WTC11 (cell line): ENCODE results near the gene NUDT3. TPM values are rescaled to one million over a fixed set of nuclear protein-coding genes. Genes with fewer than 3 reads are reported as not detected.

Source experiments
- ATAC-seq: fragments of 200-7000 bp; cut with Tn5 transposase; 2 replicates; pipeline ENCODE4 v1.10.0; 2021; ENCODE audit warnings: mild to moderate bottlenecking, moderate library complexity
- CTCF ChIA-PET: fragments of 300-600 bp; sonication (Branson Sonifier 250); formaldehyde crosslinking; loops from one replicate; lab custom pipeline; 2021; ENCODE audit warnings: antibody characterized with exemption; lab: Charles Lee
- POLR2A ChIA-PET: fragments of 350-600 bp; sonication (Branson Sonifier 250); formaldehyde crosslinking; loops from one replicate; lab custom pipeline; 2021; ENCODE audit warnings: antibody characterized with exemption; lab: Charles Lee
- DNase-seq: peaks from one replicate; pipeline ENCODE4 v3.0.0; 2021; ENCODE audit warnings: low spot score
- H3K27ac Mint-ChIP-seq: 2 replicates; pipeline ENCODE4 v1.8.0; 2021; ENCODE audit warnings: mixed read lengths
- H3K27me3 Mint-ChIP-seq: 2 replicates; pipeline ENCODE4 v1.8.0; 2021; ENCODE audit warnings: low read depth, mild to moderate bottlenecking, moderate library complexity, mixed read lengths
- H3K36me3 Mint-ChIP-seq: 2 replicates; pipeline ENCODE4 v1.8.0; 2021; ENCODE audit warnings: mixed read lengths
- H3K4me1 Mint-ChIP-seq: 2 replicates; pipeline ENCODE4 v1.8.0; 2022; ENCODE audit warnings: mixed read lengths
- H3K4me3 Mint-ChIP-seq: 2 replicates; pipeline ENCODE4 v1.8.0; 2021; ENCODE audit warnings: mild to moderate bottlenecking, moderate library complexity, mixed read lengths
- H3K9me3 Mint-ChIP-seq: 2 replicates; pipeline ENCODE4 v1.8.0; 2021; ENCODE audit warnings: mixed read lengths
- ATF2 ChIP-seq: sonication (generic); formaldehyde crosslinking; IDR thresholded peaks from 2 replicates; pipeline ENCODE4 v1.8.1; 2022; ENCODE audit warnings: low read depth, missing genetic modification reagents, borderline replicate concordance
- CREB1 ChIP-seq: sonication (generic); formaldehyde crosslinking; IDR thresholded peaks from 2 replicates; pipeline ENCODE4 v1.8.0; 2023; ENCODE audit warnings: mild to moderate bottlenecking, missing genetic modification reagents
- ELF4 ChIP-seq: sonication (generic); formaldehyde crosslinking; IDR thresholded peaks from 2 replicates; pipeline ENCODE4 v1.8.1; 2022; ENCODE audit warnings: low read depth, mild to moderate bottlenecking, moderate library complexity, missing genetic modification reagents
- ESRRA ChIP-seq: sonication (generic); formaldehyde crosslinking; IDR thresholded peaks from 2 replicates; pipeline ENCODE4 v1.8.1; 2022; ENCODE audit warnings: mild to moderate bottlenecking, missing genetic modification reagents, borderline replicate concordance
- JAZF1 ChIP-seq: fragments of 250-450 bp; sonication (Bioruptor Pico); IDR thresholded peaks from 2 replicates; pipeline ENCODE4 v1.9.0; 2021; ENCODE audit warnings: moderate library complexity, mild to moderate bottlenecking, inconsistent platforms
- MLX ChIP-seq: sonication (generic); formaldehyde crosslinking; IDR thresholded peaks from 2 replicates; pipeline ENCODE4 v1.8.1; 2023; ENCODE audit warnings: mild to moderate bottlenecking, missing genetic modification reagents, moderate library complexity
- NFATC4 ChIP-seq: fragments of 250-450 bp; sonication (Bioruptor Pico); IDR thresholded peaks from 2 replicates; pipeline ENCODE4 v1.9.0; 2021; ENCODE audit warnings: mild to moderate bottlenecking
- NR2C2 ChIP-seq: sonication (generic); formaldehyde crosslinking; IDR thresholded peaks from 2 replicates; pipeline ENCODE4 v1.8.0; 2022; ENCODE audit warnings: mild to moderate bottlenecking, missing genetic modification reagents
- OVOL2 ChIP-seq: fragments of 250-450 bp; sonication (Bioruptor Pico); IDR thresholded peaks from 2 replicates; pipeline ENCODE4 v1.9.0; 2021; ENCODE audit warnings: mild to moderate bottlenecking, borderline replicate concordance
- ZNF219 ChIP-seq: sonication (generic); formaldehyde crosslinking; IDR thresholded peaks from 2 replicates; pipeline ENCODE4 v1.8.0; 2023; ENCODE audit warnings: missing genetic modification reagents, mild to moderate bottlenecking, borderline replicate concordance
- ZNF317 ChIP-seq: sonication (generic); formaldehyde crosslinking; IDR thresholded peaks from 2 replicates; pipeline ENCODE4 v1.8.1; 2023; ENCODE audit warnings: low read depth, mild to moderate bottlenecking, moderate library complexity, missing genetic modification reagents, borderline replicate concordance
- ZNF671 ChIP-seq: fragments of 250-450 bp; sonication (Bioruptor Pico); IDR thresholded peaks from 2 replicates; pipeline ENCODE4 v1.8.0; 2021; ENCODE audit warnings: mild to moderate bottlenecking
- total RNA-seq: library from RNA; stranded (reverse); gene quantifications from 3 replicates; pipeline ENCODE4 v1.2.3, GENCODE V29; 2021
- TF ChIP-seq, protein P1 (sequence below): fragments of 250-450 bp; sonication (Bioruptor Pico); IDR thresholded peaks from 2 replicates; pipeline ENCODE4 v1.9.0; 2021; ENCODE audit warnings: mild to moderate bottlenecking
- TF ChIP-seq, protein P2 (sequence below): fragments of 250-450 bp; sonication (Bioruptor Pico); IDR thresholded peaks from 2 replicates; pipeline ENCODE4 v1.9.0; 2021; ENCODE audit warnings: mild to moderate bottlenecking, borderline replicate concordance
- TF ChIP-seq, protein P3 (sequence below): sonication (generic); formaldehyde crosslinking; IDR thresholded peaks from 2 replicates; pipeline ENCODE4 v1.8.0; 2022; ENCODE audit warnings: mild to moderate bottlenecking, missing genetic modification reagents
- TF ChIP-seq, protein P4 (sequence below): sonication (generic); formaldehyde crosslinking; IDR thresholded peaks from 2 replicates; pipeline ENCODE4 v1.8.1; 2023; ENCODE audit warnings: mild to moderate bottlenecking, missing genetic modification reagents

The NUDT3 gene
- total RNA-seq, 1 experiment from 2014 or later = 30.0 TPM

- H3K27ac Mint-ChIP-seq = no peak overlapping the region
- no peak overlapping the region for H3K4me3 Mint-ChIP-seq
- H3K9me3 Mint-ChIP-seq = no peaks in the 10 kb centered on the region
- DNase-seq = no peak
- H3K27me3 Mint-ChIP-seq = no peaks in the 10 kb centered on the region
- TF ChIP-seq ELF4 (CRISPR knock-in tag) = no peak
- no peak for TF ChIP-seq ZNF671
- peaks cover 3% of the 10 kb centered on the region; the same call in 1 of the 2 replicates for H3K36me3 Mint-ChIP-seq
- ChIA-PET POLR2A (no interaction called here), CTCF (no interaction called here)
- H3K4me1 Mint-ChIP-seq = peaks cover 29% of the 10 kb centered on the region
- no peak for ATAC-seq
Measured at GRCh38 chr6:34340906-34341480, 51.5 kb downstream of the NUDT3 start.

DNA sequence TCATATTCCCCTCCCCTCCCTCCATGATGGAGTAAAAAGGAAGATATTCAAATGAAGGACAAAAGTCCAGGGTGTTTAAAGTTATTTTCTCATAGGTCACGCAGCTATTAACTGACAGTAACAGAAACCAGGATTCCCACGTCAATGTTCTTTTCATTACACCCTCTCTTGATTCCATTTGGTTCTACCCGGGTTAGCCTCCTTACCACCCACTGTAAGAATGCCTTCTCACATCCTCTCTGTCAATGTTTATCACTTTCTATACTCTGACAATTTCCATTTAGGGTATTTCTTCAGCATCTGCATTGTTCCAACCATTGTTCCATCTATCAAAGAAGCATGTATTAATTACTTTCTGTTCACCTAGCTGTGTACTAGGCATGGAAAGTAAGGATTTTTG is 52.1 kb downstream of the NUDT3 start:
- Mint-ChIP-seq H3K36me3 (peaks cover 3% of the 10 kb centered on the region; the same call in 1 of the 2 replicates), H3K27me3 (no peaks in the 10 kb centered on the region), H3K9me3 (no peaks in the 10 kb centered on the region), H3K4me3 (no peak overlapping the region), H3K27ac (no peak overlapping the region), H3K4me1 (peaks cover 29% of the 10 kb centered on the region)
- ATAC-seq (no peak), DNase-seq (no peak)
- TF ChIP-seq ZNF219 (CRISPR knock-in tag) = no peak
- TF ChIP-seq, protein P1, sequence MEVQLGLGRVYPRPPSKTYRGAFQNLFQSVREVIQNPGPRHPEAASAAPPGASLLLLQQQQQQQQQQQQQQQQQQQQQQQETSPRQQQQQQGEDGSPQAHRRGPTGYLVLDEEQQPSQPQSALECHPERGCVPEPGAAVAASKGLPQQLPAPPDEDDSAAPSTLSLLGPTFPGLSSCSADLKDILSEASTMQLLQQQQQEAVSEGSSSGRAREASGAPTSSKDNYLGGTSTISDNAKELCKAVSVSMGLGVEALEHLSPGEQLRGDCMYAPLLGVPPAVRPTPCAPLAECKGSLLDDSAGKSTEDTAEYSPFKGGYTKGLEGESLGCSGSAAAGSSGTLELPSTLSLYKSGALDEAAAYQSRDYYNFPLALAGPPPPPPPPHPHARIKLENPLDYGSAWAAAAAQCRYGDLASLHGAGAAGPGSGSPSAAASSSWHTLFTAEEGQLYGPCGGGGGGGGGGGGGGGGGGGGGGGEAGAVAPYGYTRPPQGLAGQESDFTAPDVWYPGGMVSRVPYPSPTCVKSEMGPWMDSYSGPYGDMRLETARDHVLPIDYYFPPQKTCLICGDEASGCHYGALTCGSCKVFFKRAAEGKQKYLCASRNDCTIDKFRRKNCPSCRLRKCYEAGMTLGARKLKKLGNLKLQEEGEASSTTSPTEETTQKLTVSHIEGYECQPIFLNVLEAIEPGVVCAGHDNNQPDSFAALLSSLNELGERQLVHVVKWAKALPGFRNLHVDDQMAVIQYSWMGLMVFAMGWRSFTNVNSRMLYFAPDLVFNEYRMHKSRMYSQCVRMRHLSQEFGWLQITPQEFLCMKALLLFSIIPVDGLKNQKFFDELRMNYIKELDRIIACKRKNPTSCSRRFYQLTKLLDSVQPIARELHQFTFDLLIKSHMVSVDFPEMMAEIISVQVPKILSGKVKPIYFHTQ (CRISPR knock-in tag) = no peak
- TF ChIP-seq NR2C2 = no peak
- no peak for TF ChIP-seq ATF2 (CRISPR knock-in tag)
- TF ChIP-seq ESRRA (CRISPR knock-in tag) = no peak
- no peak for TF ChIP-seq ELF4 (CRISPR knock-in tag)
- TF ChIP-seq, protein P2, sequence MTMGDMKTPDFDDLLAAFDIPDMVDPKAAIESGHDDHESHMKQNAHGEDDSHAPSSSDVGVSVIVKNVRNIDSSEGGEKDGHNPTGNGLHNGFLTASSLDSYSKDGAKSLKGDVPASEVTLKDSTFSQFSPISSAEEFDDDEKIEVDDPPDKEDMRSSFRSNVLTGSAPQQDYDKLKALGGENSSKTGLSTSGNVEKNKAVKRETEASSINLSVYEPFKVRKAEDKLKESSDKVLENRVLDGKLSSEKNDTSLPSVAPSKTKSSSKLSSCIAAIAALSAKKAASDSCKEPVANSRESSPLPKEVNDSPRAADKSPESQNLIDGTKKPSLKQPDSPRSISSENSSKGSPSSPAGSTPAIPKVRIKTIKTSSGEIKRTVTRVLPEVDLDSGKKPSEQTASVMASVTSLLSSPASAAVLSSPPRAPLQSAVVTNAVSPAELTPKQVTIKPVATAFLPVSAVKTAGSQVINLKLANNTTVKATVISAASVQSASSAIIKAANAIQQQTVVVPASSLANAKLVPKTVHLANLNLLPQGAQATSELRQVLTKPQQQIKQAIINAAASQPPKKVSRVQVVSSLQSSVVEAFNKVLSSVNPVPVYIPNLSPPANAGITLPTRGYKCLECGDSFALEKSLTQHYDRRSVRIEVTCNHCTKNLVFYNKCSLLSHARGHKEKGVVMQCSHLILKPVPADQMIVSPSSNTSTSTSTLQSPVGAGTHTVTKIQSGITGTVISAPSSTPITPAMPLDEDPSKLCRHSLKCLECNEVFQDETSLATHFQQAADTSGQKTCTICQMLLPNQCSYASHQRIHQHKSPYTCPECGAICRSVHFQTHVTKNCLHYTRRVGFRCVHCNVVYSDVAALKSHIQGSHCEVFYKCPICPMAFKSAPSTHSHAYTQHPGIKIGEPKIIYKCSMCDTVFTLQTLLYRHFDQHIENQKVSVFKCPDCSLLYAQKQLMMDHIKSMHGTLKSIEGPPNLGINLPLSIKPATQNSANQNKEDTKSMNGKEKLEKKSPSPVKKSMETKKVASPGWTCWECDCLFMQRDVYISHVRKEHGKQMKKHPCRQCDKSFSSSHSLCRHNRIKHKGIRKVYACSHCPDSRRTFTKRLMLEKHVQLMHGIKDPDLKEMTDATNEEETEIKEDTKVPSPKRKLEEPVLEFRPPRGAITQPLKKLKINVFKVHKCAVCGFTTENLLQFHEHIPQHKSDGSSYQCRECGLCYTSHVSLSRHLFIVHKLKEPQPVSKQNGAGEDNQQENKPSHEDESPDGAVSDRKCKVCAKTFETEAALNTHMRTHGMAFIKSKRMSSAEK (CRISPR knock-in tag) = no peak
- TF ChIP-seq NFATC4 (CRISPR knock-in tag) = no peak
- TF ChIP-seq CREB1 (CRISPR knock-in tag) = no peak
- TF ChIP-seq, protein P3, sequence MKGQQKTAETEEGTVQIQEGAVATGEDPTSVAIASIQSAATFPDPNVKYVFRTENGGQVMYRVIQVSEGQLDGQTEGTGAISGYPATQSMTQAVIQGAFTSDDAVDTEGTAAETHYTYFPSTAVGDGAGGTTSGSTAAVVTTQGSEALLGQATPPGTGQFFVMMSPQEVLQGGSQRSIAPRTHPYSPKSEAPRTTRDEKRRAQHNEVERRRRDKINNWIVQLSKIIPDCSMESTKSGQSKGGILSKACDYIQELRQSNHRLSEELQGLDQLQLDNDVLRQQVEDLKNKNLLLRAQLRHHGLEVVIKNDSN (CRISPR knock-in tag) = no peak
- no peak for TF ChIP-seq OVOL2 (CRISPR knock-in tag)
- no peak for TF ChIP-seq JAZF1 (CRISPR knock-in tag)
- TF ChIP-seq, protein P4, sequence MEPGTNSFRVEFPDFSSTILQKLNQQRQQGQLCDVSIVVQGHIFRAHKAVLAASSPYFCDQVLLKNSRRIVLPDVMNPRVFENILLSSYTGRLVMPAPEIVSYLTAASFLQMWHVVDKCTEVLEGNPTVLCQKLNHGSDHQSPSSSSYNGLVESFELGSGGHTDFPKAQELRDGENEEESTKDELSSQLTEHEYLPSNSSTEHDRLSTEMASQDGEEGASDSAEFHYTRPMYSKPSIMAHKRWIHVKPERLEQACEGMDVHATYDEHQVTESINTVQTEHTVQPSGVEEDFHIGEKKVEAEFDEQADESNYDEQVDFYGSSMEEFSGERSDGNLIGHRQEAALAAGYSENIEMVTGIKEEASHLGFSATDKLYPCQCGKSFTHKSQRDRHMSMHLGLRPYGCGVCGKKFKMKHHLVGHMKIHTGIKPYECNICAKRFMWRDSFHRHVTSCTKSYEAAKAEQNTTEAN (CRISPR knock-in tag) = no peak
- TF ChIP-seq ZNF317 (CRISPR knock-in tag) = no peak
- TF ChIP-seq MLX (CRISPR knock-in tag) = no peak
- ChIA-PET POLR2A (no interaction called here), CTCF (no interaction called here)
